HepG2 (cell line): ENCODE measurements around the gene HERC4. TPM values are rescaled to one million over a fixed set of nuclear protein-coding genes. Genes with fewer than 3 reads are reported as not detected.
A peak's percentile ranks its signal among the peaks of the same experiment; 100 is the strongest.

Source experiments
- ATAC-seq: fragments of 200-7000 bp; cut with Tn5 transposase; 3 replicates; pipeline ENCODE4 v1.9.1; 2020; ENCODE audit warnings: mild to moderate bottlenecking, moderate library complexity
- BruUV-seq: library from RNA; stranded (reverse); fragments of 400-500 nt; replicated peaks from 2 replicates; lab custom pipeline; 2021; lab: Mats Ljungman, UMichigan
- CTCF ChIA-PET: fragments of 300-600 bp; formaldehyde crosslinking; extraction: SDS; loops from one replicate; lab custom pipeline; 2021; ENCODE audit warnings: low total read pairs, inconsistent platforms, low intra/inter-chr PET ratio; lab: Yijun Ruan, JAX
- POLR2A ChIA-PET: fragments of 350-600 bp; sonication (Branson Sonifier 250); formaldehyde crosslinking; loops from one replicate; lab custom pipeline; 2020; ENCODE audit warnings: antibody characterized with exemption, inconsistent platforms; lab: Yijun Ruan, JAX
- DNase-seq: peaks from one replicate; pipeline ENCODE4 v3.0.0-alpha.2; 2015; ENCODE audit warnings: low spot score
- FAIRE-seq: peaks from 3 replicates; lab custom pipeline; 2011; peaks lifted over from hg19 to GRCh38; lab: Jason Lieb, UNC
- H2AFZ ChIP-seq: one replicate; pipeline ENCODE4 v1.6.1; 2011; ENCODE audit warnings: low read length, inconsistent platforms
- H3K27ac ChIP-seq: fragments of 300-600 bp; 3 replicates; pipeline ENCODE4 v1.8.0; 2011; ENCODE audit warnings: mixed run types, mild to moderate bottlenecking, mixed read lengths, low read length, inconsistent platforms; ENCODE audit not compliant: insufficient read depth; ENCODE audit errors: extremely low read length
- H3K27me3 ChIP-seq, 2 experiments: fragments of 200-600 bp in 1 of 2; 2 replicates in 1 of 2; 3 replicates in 1 of 2; pipeline versions ENCODE4 v1.6.0 to v1.8.0; 2011; ENCODE audit warnings: low read length in 2 of 2, mild to moderate bottlenecking in 2 of 2, moderate library complexity in 2 of 2, inconsistent platforms in 1 of 2; ENCODE audit not compliant: insufficient read depth in 2 of 2, control insufficient read depth in 1 of 2
- H3K36me3 ChIP-seq, 2 experiments: fragments of 200-600 bp in 1 of 2; replicated peaks in 1 of 2; 2 replicates in 1 of 2; 3 replicates in 1 of 2; pipeline versions ENCODE4 v1.5.1 to v1.8.0; 2011; ENCODE audit warnings: low read length in 2 of 2, inconsistent platforms in 1 of 2; ENCODE audit not compliant: insufficient read depth in 2 of 2, control insufficient read depth in 1 of 2
- H3K4me1 ChIP-seq: 2 replicates; pipeline ENCODE4 v1.5.1; 2012; ENCODE audit warnings: low read length, inconsistent platforms; ENCODE audit not compliant: insufficient read depth
- H3K4me2 ChIP-seq: 2 replicates; pipeline ENCODE4 v1.6.0; 2011; ENCODE audit warnings: low read depth, low read length, inconsistent platforms
- H3K4me3 ChIP-seq, 3 experiments: fragments of 200-600 bp in 1 of 3; sonication (generic), shearing (Covaris generic) in 1 of 3; replicated peaks in 1 of 3; 2 replicates each; pipeline ENCODE4 v1.5.1; 2011 to 2016; ENCODE audit warnings: low read length in 3 of 3, inconsistent platforms in 2 of 3, low read depth in 2 of 3, mild to moderate bottlenecking in 2 of 3, control low read depth in 1 of 3, mixed read lengths in 1 of 3; ENCODE audit not compliant: insufficient read depth in 1 of 3
- H3K79me2 ChIP-seq: one replicate; pipeline ENCODE4 v1.6.1; 2011; ENCODE audit warnings: low read length, inconsistent platforms; ENCODE audit not compliant: insufficient read depth
- H3K9ac ChIP-seq: 2 replicates; pipeline ENCODE4 v1.6.0; 2011; ENCODE audit warnings: mild to moderate bottlenecking, low read depth, low read length, inconsistent platforms; ENCODE audit not compliant: insufficient read depth
- H3K9me3 ChIP-seq: 2 replicates; pipeline ENCODE4 v1.5.1; 2012; ENCODE audit warnings: mild to moderate bottlenecking, low read length
- H4K20me1 ChIP-seq: 2 replicates; pipeline ENCODE4 v1.6.0; 2011; ENCODE audit warnings: inconsistent platforms, mild to moderate bottlenecking, low read length, moderate library complexity; ENCODE audit not compliant: insufficient read depth
- CCDC6 ChIP-seq: sonication (generic); formaldehyde crosslinking; IDR thresholded peaks from 2 replicates; pipeline ENCODE4 v1.8.1; 2022; ENCODE audit warnings: mild to moderate bottlenecking, missing genetic modification reagents, moderate library complexity
- GFI1 ChIP-seq: sonication (generic); formaldehyde crosslinking; IDR thresholded peaks from 2 replicates; pipeline ENCODE4 v1.5.0; 2020; ENCODE audit warnings: missing genetic modification reagents, mild to moderate bottlenecking, borderline replicate concordance
- ISL2 ChIP-seq: sonication (generic); formaldehyde crosslinking; IDR thresholded peaks from 2 replicates; pipeline ENCODE4 v1.5.0; 2020; ENCODE audit warnings: missing genetic modification reagents
- KLF11 ChIP-seq: IDR thresholded peaks from 2 replicates; pipeline ENCODE4 v1.6.1; 2016; ENCODE audit warnings: missing compliant biosample characterization
- NFKBIZ ChIP-seq: IDR thresholded peaks from 2 replicates; pipeline ENCODE4 v1.6.1; 2018; ENCODE audit warnings: missing genetic modification reagents, missing compliant biosample characterization
- PAF1 ChIP-seq: IDR thresholded peaks from 2 replicates; pipeline ENCODE4 v1.6.1; 2016; ENCODE audit warnings: missing genetic modification reagents, missing compliant biosample characterization
- SP140L ChIP-seq: sonication (generic); formaldehyde crosslinking; IDR thresholded peaks from 2 replicates; pipeline ENCODE4 v1.4.0; 2020; ENCODE audit warnings: missing genetic modification reagents, borderline replicate concordance
- SYNCRIP ChIP-seq: fragments of 200-400 bp; formaldehyde crosslinking; IDR thresholded peaks from 2 replicates; pipeline ENCODE4 v1.6.1; 2018; ENCODE audit warnings: mild to moderate bottlenecking, low read depth, low read length; ENCODE audit not compliant: insufficient read depth
- ZNF251 ChIP-seq: sonication (generic); formaldehyde crosslinking; IDR thresholded peaks from 2 replicates; pipeline ENCODE4 v1.9.0; 2021; ENCODE audit warnings: mild to moderate bottlenecking, missing genetic modification reagents
- ZNF331 ChIP-seq: sonication (generic); formaldehyde crosslinking; IDR thresholded peaks from 2 replicates; pipeline ENCODE4 v1.4.0; 2020; ENCODE audit warnings: missing genetic modification reagents
- ZNF563 ChIP-seq: sonication (generic); formaldehyde crosslinking; IDR thresholded peaks from 2 replicates; pipeline ENCODE4 v1.8.0; 2022; ENCODE audit warnings: mild to moderate bottlenecking, moderate library complexity, missing genetic modification reagents
- ZNF589 ChIP-seq: sonication (generic); formaldehyde crosslinking; conservative IDR thresholded peaks from 2 replicates; pipeline ENCODE4 v1.8.0; 2022; ENCODE audit warnings: mild to moderate bottlenecking, moderate library complexity, missing genetic modification reagents
- WGBS: methylation state at CpG from one replicate; pipeline ENCODE4 v1.1.6; 2017; ENCODE audit warnings: low lambda C conversion rate; 5-methylcytosine and 5-hydroxymethylcytosine counted together
- in situ Hi-C: cut with HindIII; loops from 2 replicates; pipeline ENCODE4 v1.10.0; 2017; ENCODE audit warnings: low pct_unique_long_range_greater_than_20kb; ENCODE audit not compliant: extremely low pct_ligation_motif_present
- intact Hi-C: fragments of 100-400 bp; cut with micrococcal nuclease; formaldehyde crosslinking; loops from one replicate; pipeline ENCODE4 v1.10.0; 2022; ENCODE audit not compliant: unreplicated experiment
- polyA plus RNA-seq, 8 experiments: library from polyadenylated mRNA; depleted of rRNA in 3 of 8; stranded (reverse) in 7 of 8; unstranded in 1 of 8; fragments of >200 nt; fragmentation: Illumina TruSeq in 4 of 8; extraction: Trizol in 4 of 8; gene quantifications; 2 replicates each; pipeline versions ENCODE4 v1.2.1 to v1.2.3, GENCODE V29; 2011 to 2016; ENCODE audit warnings: low read depth in 4 of 8, missing spikeins in 1 of 8, mixed read lengths in 1 of 8; ENCODE audit not compliant: insufficient read depth in 1 of 8
- total RNA-seq, 5 experiments: library from RNA; depleted of rRNA; stranded (reverse); fragments of >200 nt; fragmentation: Illumina TruSeq; extraction: Trizol; gene quantifications; 2 replicates each; pipeline ENCODE4 v1.2.3, GENCODE V29; 2016; ENCODE audit warnings: low read depth in 1 of 5
- TF ChIP-seq, protein P1 (sequence below): sonication (generic); formaldehyde crosslinking; IDR thresholded peaks from 2 replicates; pipeline ENCODE4 v1.4.0; 2020; ENCODE audit warnings: missing genetic modification reagents
- TF ChIP-seq, protein P2 (sequence below): sonication (generic); formaldehyde crosslinking; IDR thresholded peaks from 2 replicates; pipeline ENCODE4 v1.4.0; 2020; ENCODE audit warnings: mild to moderate bottlenecking, missing genetic modification reagents
- TF ChIP-seq, protein P3 (sequence below): sonication (generic); formaldehyde crosslinking; conservative IDR thresholded peaks from 2 replicates; pipeline ENCODE4 v1.4.0; 2020; ENCODE audit warnings: missing genetic modification reagents
- TF ChIP-seq, protein P4 (sequence below): sonication (generic); formaldehyde crosslinking; IDR thresholded peaks from 2 replicates; pipeline ENCODE4 v1.4.0; 2020; ENCODE audit warnings: mild to moderate bottlenecking, missing genetic modification reagents, borderline replicate concordance

HERC4 gene
- total and polyA plus RNA-seq, 2 of the 13 experiments (the other 11 are each of a cell fraction or from before 2014, with no cell fraction given), result 9.8 to 20.2 TPM

DNA sequence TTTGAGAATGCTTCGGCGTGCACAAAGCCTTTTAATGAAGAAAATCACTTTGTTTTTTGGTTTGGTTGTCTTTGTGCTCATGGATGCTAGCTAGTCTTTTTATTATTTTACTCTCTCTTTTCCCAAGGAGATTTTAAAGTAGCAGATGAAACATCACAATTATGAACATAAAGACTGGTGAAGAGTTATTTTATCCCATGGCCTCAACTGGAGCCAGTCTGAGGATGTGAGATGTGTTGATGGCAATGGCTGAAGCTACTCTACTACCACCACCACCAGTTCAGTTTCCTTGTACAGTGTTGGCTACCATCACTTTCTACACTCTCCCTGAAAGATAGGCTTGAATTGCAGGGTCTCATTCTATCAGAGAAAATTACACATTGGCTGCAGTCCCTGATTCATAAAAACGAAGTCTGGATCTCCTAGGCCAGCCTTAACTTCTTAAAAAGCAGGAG, 494 bp upstream of the HERC4 start:
- POLR2A ChIA-PET, result no interaction called here
- Histone ChIP-seq H2AFZ (peak overlapping the region; percentile 100), H3K4me1 (peaks cover 37% of the 10 kb centered on the region), H3K27ac (no peak overlapping the region), H3K79me2 (peaks cover 40% of the 10 kb centered on the region), H3K9me3 (no peaks in the 10 kb centered on the region), H3K36me3 (0 out of 5 replicates have a peak, but pooled peaks cover 0 to 10% of the 10 kb centered on the region in 2 experiments), H3K4me2 (peak overlapping the region; percentile 78), H3K9ac (peak overlapping the region; percentile 37; the same call in 1 of the 2 replicates), H3K27me3 (no peaks in the 10 kb centered on the region), H4K20me1 (no peaks in the 10 kb centered on the region; the same call in 1 of the 2 replicates), H3K4me3 (peak overlapping the region in 1 of 3 experiments; percentile 53; a peak in 2 of 6 replicates)
- DNase-seq, result no peak
- CTCF ChIA-PET, result no interaction called here
- in situ Hi-C loops (no loop called here), intact Hi-C loops (loop anchor here (10.0 kb wide), 2 partner anchors 51 to 221 kb away; no protein-coding TSS in a partner anchor)
- no peak for FAIRE-seq
- BruUV-seq, result no TSS peak
- no peak for ATAC-seq
- WGBS, result 33% methylated on average over 3 of the region's 3 CpGs
- TF ChIP-seq CCDC6 (CRISPR knock-in tag), result no peak
- 0 out of 2 replicates have a peak, but pooled peaks have one; percentile 11 for TF ChIP-seq GFI1 (CRISPR knock-in tag)
- no peak for TF ChIP-seq PAF1
- TF ChIP-seq ISL2 (CRISPR knock-in tag), result 0 out of 2 replicates have a peak, but pooled peaks have one; percentile 2
- TF ChIP-seq, protein P1, sequence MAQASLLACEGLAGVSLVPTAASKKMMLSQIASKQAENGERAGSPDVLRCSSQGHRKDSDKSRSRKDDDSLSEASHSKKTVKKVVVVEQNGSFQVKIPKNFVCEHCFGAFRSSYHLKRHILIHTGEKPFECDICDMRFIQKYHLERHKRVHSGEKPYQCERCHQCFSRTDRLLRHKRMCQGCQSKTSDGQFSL (CRISPR knock-in tag), result 0 out of 2 replicates have a peak, but pooled peaks have one; percentile 6
- TF ChIP-seq, protein P2, sequence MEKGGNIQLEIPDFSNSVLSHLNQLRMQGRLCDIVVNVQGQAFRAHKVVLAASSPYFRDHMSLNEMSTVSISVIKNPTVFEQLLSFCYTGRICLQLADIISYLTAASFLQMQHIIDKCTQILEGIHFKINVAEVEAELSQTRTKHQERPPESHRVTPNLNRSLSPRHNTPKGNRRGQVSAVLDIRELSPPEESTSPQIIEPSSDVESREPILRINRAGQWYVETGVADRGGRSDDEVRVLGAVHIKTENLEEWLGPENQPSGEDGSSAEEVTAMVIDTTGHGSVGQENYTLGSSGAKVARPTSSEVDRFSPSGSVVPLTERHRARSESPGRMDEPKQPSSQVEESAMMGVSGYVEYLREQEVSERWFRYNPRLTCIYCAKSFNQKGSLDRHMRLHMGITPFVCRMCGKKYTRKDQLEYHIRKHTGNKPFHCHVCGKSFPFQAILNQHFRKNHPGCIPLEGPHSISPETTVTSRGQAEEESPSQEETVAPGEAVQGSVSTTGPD (CRISPR knock-in tag), result no peak
- TF ChIP-seq ZNF563, result no peak; the same call in 1 of the 2 replicates
- TF ChIP-seq, protein P3, sequence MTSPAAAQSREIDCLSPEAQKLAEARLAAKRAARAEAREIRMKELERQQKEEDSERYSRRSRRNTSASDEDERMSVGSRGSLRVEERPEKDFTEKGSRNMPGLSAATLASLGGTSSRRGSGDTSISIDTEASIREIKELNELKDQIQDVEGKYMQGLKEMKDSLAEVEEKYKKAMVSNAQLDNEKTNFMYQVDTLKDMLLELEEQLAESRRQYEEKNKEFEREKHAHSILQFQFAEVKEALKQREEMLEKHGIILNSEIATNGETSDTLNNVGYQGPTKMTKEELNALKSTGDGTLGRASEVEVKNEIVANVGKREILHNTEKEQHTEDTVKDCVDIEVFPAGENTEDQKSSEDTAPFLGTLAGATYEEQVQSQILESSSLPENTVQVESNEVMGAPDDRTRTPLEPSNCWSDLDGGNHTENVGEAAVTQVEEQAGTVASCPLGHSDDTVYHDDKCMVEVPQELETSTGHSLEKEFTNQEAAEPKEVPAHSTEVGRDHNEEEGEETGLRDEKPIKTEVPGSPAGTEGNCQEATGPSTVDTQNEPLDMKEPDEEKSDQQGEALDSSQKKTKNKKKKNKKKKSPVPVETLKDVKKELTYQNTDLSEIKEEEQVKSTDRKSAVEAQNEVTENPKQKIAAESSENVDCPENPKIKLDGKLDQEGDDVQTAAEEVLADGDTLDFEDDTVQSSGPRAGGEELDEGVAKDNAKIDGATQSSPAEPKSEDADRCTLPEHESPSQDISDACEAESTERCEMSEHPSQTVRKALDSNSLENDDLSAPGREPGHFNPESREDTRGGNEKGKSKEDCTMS (CRISPR knock-in tag), result no peak
- TF ChIP-seq, protein P4, sequence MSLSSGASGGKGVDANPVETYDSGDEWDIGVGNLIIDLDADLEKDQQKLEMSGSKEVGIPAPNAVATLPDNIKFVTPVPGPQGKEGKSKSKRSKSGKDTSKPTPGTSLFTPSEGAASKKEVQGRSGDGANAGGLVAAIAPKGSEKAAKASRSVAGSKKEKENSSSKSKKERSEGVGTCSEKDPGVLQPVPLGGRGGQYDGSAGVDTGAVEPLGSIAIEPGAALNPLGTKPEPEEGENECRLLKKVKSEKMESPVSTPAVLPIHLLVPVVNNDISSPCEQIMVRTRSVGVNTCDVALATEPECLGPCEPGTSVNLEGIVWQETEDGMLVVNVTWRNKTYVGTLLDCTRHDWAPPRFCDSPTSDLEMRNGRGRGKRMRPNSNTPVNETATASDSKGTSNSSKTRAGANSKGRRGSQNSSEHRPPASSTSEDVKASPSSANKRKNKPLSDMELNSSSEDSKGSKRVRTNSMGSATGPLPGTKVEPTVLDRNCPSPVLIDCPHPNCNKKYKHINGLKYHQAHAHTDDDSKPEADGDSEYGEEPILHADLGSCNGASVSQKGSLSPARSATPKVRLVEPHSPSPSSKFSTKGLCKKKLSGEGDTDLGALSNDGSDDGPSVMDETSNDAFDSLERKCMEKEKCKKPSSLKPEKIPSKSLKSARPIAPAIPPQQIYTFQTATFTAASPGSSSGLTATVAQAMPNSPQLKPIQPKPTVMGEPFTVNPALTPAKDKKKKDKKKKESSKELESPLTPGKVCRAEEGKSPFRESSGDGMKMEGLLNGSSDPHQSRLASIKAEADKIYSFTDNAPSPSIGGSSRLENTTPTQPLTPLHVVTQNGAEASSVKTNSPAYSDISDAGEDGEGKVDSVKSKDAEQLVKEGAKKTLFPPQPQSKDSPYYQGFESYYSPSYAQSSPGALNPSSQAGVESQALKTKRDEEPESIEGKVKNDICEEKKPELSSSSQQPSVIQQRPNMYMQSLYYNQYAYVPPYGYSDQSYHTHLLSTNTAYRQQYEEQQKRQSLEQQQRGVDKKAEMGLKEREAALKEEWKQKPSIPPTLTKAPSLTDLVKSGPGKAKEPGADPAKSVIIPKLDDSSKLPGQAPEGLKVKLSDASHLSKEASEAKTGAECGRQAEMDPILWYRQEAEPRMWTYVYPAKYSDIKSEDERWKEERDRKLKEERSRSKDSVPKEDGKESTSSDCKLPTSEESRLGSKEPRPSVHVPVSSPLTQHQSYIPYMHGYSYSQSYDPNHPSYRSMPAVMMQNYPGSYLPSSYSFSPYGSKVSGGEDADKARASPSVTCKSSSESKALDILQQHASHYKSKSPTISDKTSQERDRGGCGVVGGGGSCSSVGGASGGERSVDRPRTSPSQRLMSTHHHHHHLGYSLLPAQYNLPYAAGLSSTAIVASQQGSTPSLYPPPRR (CRISPR knock-in tag), result 0 out of 2 replicates have a peak, but pooled peaks have one; percentile 20
- 0 out of 2 replicates have a peak, but pooled peaks have one; percentile 0 for TF ChIP-seq KLF11 (CRISPR knock-in tag)
- no peak for TF ChIP-seq ZNF331
- 0 out of 2 replicates have a peak, but pooled peaks have one; percentile 1 for TF ChIP-seq SP140L (CRISPR knock-in tag)
- no peak for TF ChIP-seq ZNF589 (CRISPR knock-in tag)
- no peak for TF ChIP-seq ZNF251 (CRISPR knock-in tag)
- no peak for TF ChIP-seq NFKBIZ (CRISPR knock-in tag)
- TF ChIP-seq SYNCRIP, result no peak
